Left renal cortex interstitium (tissue), 4 donors: ENCODE results near the gene SBF2. TPM values are rescaled to one million over a fixed set of nuclear protein-coding genes. Genes with fewer than 3 reads are reported as not detected.

Experiments
- DNase-seq, 4 donors: peaks; one replicate each; pipeline ENCODE4 v3.0.0-alpha.2; 2013; ENCODE audit warnings: low read depth in 4 of 4, low spot score in 2 of 4, missing footprints in 1 of 4
- polyA plus RNA-seq, 4 donors: library from polyadenylated mRNA; unstranded; fragments of 120-200 nt; gene quantifications; one replicate each; pipeline ENCODE4 v1.2.1, GENCODE V29; 2013; ENCODE audit not compliant: insufficient read length in 4 of 4

SBF2 gene
- polyA plus RNA-seq, 4 donors, result 41.7 to 58.7 (median 52.8) TPM

DNA sequence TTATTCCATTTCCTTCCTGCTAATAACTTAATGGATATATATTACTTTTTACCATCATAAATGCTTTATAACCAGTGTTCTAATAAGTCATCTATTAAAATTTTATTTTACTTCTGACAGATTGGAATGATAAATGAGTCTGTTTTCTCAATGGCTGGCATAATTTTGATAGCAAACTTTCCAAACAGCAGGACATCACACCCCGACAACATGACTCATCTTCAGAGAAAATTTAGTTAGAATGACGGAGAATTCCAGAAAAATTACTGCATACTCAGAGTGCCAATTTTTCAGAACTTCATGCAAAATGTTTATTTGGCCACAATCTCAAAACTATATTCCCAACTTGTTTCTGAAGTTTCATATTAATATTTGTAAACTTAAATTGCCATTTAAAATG is 455.8 kb downstream of the SBF2 start:
- DNase-seq, result no peak

DNA sequence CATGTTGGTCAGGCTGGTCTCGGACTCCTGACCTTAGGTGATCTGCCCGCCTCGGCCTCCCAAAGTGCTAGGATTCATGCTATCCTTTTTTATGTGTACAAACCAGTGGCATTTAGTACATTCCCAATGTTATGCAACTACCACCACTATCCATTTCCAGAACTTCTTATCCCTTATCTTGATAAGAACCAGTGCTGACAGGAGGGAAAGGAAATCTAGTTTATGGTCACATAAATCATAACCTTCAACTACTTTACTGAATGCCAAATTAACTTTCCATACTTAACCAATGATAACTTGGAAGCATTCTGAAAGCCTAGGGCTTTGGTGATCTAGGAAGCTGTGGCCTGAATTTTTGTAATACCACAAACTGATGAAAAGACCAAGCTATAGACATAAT is 459.7 kb downstream of the SBF2 start:
- no peak for DNase-seq

DNA sequence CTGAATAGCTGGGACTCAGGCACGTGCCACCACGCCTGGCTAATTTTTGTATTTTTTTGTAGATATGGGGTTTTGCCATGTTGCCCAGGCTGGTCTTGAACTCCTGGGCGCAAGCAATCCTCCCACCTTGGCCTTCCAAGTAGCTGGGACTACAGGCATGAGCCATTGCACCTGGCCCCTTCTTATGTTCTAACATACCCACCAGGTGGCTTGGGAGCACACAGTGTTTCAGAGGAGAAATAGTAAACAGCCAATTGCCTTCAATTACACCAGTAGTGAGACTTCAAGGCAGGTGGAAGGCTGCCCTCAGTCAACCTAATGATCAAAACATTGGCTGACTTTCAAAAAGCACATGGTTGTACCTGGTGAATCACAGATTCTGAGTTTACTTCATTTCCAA is 462.9 kb downstream of the SBF2 start:
- no peak for DNase-seq

DNA sequence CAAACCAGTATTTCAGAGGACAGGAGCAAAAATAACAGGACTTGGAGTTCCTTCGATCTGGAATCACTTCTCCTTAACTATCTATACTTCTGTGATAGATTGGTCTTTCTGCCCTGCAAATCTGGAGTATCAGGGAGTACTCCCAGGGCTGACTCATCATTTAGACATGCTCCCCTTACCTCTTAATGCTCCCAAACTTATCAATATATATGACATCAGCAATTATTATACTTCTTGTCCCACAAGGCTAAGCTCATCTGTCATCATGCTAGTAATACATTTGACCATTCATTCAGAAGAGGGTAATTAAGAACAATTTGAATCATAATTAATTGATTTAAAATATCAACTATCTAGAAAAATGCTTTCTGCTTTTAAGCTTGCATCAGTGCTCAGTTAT is 466.3 kb downstream of the SBF2 start:
- no peak for DNase-seq

DNA sequence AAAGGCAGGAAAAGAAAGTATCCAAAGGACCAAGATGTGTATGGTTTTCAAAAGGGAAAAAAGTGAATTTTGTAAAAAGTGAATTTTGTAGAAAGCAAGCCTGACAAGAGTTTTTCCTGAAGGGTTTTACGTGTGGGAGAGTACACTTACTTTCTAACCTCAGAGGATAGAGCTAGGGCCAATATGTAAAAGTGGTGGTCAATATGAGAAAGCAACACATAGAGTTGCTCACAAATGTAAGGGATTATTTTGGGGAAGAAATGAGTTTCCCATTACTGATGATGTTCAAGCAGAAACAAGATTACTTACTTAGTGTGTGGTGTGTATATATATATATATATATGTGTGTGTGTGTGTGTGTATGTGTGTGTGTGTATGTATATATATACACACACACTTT is 467.6 kb downstream of the SBF2 start:
- no peak for DNase-seq

DNA sequence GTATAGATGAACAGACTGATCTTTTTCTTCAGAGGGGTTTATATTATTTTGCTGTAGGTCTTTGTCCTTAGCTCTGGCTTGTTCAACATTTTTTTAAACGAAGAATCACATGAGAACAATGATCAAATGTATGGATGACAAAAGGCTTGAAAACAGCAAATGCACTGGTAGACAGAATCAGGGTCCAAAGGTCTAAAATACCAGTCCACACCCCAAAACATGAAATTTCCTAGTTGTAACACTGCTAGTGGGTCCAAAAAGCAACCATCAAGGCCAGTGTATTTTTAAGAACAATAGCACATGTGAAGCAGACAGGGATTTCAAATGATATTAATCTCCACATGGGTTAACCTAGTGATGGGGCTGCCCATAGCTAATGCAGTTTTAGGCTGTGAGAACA is 468.1 kb downstream of the SBF2 start:
- no peak for DNase-seq

DNA sequence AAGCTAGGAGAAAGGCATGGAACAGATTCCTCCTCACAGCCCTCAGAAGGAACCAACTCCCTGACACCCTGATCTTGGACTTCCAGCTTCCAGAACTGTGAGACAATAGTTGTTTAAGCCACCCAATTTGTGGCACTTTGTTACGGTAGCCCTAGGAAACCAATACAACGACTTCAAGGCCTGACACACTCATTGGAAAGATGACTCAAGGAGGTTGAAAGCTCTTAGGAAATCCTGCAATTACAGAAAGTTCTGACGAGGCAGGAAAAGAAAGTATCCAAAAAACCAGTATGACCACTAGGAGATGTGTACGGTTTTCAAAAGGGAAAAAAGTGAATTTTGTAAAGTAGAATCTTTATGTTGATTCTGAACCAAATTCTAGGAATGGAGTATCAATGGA is 468.7 kb downstream of the SBF2 start:
- no peak for DNase-seq

DNA sequence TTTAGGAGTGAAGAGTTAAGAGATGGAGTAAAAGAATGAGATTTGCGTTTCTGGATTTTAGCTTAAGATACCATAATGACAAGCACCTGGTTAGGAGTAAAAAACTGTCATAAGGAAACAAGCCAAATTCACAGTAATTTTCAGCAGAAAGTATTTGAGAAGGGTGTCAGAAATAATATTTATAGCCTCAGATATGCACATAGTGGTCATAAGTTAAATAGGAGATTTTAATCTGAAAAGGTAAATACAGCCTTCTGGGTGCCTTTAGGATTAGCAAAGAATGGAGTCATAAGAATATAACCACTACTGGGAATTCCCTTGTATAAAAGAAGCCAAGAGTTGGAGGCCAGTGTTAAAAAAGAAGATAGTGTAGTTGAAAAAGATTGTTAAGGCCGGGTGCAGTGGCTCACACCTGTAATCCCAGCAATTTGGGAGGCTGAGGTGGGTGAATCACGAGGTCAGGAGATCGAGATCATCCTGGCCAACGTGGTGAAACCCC is 470.1 kb downstream of the SBF2 start:
- no peak for DNase-seq

DNA sequence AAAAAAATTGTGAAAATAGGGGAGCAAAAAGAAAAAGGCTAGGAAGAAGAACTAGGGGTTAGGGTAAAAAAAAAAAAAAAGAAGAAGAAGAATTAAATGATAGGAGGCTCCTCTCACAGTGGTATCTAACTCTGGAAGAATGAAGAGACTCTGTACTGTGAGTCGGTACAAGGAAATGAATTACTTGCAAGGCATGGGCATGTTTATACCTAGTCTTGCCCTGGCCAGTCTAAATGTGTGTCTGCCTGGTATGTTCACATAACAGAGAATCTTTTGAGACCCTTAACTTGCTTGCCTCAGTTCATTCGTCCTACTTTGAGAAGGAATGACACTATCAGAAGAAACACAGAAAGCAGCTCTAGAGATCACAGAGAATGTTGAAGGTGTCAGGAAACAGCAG is 470.6 kb downstream of the SBF2 start:
- no peak for DNase-seq

DNA sequence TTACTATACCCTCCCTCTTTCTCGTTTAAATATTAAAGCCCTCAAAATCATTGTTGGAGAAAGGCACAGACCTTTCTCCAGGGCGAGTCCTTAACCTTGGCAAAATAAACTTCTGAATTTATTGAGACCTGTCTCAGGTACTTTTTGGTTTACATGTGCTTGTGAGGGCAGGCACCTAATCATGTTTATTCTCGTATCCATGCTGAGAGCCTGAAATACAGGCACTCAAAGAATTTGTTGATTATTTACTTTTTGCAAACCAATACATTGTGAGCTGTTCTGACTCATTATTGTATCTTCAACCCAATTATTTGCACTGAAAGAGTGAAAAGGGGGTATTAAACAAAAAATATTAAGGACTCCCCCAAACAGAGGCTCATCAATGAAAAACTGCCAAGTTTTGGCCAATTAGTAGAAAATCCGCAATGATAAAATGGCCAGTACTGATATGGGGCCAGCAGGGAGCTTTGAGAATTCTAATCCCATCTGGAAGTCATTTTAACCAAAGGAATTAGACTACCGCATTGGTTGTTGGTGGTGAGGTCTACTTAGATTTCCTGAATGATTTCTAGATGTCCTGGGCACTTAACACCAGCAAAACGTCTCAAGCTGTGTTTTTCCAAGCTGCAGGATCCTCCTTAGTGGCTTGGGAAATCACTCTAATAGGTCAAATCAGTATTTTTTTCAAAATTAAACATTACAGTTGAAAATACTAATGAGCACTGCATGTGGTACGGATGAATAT is 472.8 kb downstream of the SBF2 start:
- no peak for DNase-seq

DNA sequence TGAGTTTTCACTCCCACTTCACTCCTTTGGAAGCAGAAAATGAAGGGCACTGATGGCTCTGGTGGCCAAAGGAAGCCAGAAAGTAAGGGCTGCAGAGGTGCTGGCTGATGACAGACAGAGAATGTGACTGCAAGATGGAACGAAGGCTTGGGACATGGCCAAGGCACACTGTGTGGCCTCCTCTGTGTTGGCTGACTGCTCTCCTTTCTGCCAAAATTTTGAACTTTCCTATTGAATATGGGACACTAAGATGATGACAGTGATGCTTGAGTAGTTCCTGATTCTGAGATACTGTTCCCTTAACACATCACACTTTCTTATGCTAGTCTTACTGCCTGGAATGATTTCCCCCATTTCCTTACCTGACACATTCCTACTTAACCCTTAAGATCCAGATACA is 473.8 kb downstream of the SBF2 start:
- DNase-seq, result no peak

DNA sequence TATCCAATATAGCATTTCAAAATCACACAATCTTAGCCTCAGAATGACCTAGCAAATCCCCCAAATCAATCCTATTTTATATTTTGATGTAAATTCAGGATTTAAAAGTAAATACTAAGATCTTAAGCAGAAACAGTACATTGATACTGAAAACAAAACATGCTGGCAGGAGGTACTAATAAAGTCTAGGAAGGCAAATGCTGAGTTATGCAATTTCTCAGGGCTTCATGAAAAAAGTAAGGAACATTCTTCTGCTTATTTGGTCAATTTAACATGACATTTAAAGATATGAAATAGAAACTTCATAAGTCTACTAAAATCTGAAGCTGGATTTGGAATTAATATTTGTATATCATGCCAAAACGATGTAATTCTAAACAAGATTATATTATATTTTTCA is 476.8 kb downstream of the SBF2 start:
- no peak for DNase-seq

DNA sequence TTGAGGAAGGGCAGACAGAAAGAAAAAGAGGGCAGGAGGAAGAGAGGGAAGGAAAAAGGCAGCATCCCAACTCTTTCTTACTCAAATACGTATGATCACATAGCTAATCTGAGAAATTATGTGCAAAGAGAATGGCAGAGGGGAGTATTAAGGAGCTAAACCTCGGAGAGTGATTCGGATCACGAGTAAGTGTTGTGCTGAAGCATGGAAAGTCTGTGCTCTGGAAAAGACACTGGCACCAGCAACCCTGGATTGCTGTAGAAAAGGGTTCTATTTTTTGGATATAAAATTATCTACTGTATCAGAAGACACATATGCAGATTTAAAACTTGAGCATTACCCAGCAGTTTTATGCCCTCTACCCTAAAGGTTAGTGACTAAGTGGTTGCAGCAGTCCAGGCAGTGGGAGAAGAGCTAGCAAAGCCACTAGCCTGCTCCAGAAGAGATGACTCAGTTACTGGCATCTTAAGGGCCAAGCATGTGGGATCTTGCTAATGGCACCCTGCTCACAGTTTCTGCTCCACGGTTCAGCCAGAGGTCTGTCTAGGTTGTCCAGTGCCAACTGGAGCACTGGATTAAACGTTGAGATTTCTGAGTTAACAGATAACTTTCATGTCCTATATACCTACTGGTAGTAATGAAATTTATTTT is 478.4 kb downstream of the SBF2 start:
- DNase-seq, result no peak

DNA sequence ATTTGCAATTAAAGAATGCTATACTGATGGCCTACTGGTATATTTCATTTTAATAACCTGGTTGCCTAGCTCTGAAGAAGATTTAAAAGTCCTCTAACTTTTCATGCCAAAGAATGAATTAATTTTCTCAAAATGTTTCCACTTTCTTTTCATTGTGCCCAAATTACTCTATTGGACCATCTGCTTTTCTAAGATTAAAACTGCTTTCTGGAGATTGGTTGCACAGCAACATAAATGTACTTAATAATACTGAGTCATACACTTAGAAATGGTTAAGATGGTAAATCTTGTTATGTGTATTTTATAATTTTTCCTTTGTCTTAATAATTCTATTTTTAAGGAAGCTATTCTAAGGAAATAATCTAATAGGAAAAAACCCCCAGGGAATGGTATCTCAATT is 479.9 kb downstream of the SBF2 start:
- DNase-seq, result no peak

DNA sequence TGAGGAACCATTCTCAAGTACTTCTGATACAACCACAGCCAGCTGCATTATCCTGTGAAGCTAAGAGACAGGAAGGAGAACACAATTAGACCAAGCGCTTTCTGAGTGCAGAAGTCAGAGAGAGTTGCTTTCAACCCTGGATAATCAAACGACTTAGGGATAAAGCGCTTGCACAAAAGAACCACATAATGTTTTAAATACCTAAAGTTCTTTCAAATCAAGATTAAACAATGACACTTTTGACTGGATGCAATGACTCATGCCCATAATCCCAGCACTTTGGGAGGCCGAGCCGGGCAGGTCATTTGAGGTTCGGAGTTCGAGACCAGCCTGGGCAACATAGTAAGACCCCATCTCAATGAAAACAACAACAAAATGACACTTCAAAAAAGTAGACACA is 485.1 kb downstream of the SBF2 start:
- no peak for DNase-seq

DNA sequence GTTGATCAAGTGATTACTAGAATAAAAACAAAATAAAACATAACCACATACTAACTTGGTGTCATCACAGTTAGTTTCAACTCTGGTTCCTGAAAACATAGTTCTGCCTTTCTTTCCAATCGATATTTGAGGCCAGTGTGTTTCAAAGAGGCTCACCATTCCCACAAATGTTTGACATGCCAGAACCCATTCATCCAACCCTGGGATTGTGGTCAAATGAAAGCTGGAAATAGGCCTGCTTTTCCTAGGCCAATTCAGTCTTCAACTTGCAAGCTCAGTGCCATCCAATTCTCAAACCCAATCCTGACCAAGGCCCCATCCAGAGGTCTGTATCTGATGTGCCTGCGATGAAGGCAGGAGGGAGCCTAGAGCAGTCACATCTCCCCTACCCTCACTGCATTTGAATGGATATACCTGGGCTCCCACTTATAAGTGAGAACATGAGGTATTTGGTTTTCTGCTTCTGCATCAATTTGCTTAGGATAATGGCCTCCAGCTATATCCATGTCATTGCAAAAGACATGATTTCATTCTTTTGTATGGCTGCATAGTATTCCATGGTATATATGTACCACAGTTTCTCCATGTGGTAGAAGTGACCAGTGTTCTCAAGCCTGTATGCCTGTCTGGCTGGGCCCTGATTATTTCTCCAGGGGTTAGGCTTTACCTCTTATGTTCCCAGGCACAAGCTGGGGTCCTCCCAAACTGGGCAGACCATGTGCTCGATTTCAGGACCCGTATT is 486.9 kb downstream of the SBF2 start:
- no peak for DNase-seq

DNA sequence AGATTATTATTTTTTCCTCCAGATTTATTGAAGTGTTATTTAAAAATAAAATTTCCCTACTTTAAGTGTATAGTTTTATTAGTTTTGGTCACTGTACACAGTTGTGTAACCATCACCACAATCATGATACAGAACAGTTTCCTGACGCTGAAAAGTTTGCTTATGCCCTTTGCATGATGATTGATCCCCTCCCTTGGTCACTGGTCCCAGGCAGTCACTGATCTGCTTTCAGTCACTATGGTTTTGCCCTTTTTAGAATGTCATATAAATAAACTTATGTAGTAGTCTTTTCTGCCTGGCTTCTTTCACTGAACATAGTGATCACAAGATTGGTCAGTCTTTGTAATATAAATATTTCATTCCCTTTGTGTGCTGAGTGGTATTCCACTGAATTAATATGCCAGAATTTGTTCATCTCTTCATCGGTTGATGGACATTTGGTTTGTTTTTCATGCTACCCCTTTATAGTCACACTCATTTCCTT is 489.6 kb downstream of the SBF2 start:
- no peak for DNase-seq

DNA sequence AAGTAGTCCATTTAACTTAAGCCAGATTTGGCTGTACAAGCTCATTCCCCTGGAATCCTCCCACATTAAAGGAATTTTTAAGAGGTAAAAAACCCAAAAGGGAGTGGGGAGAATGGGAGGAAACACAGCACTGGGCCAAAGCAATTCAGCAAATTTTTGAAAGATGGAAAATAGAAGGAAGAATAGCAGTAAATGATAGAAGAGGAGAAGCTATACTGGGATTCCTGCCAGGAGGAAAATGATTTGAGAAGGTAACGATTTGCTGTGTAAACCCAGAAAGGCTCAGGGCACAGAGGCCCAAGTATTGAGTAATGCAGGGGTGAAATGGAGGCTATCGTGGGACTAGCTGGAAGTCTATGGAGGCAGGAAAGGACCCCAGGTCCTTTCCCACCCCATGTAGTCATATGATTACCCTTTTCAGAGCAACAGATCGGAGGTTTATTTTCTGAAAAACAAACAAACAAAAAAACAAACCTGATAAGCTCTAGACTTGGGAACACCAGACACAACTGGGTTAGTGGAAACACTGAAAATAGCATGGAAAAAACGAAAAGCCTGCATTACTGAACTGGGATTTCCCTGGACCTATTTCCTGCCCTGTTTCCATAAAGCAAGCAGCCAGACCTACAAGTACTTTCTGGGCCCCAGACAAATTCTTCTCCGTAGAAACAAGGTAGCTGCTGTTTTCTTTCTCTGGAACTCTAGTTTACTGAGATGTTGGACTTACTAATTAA is 490.2 kb downstream of the SBF2 start:
- no peak for DNase-seq

DNA sequence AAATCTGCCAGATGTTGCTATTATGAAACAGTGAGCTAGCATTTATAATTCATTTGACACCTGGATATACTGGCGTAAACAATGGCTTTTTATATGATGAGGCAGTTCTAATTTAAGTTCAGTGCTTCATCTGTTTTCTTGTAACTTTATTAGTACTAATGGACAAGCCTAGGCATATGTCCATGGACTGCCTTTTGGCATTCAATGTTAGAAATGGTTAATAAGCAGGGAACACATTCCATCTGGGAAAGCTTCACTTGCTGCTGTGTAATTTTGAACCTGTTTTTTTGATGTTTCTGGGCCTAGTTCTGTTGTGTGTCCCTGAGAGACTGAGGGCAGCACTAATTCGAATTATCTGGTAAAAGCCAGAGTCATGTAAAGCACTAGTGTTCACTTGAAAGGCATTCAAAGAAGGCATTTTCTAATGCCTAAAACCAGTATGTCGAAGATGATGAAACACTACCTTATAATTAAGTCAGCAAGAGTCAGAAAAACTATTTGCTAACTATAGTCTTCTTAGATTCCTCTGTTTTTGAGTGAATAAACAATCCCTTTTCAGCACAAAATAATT is 491.6 kb downstream of the SBF2 start:
- no peak for DNase-seq

DNA sequence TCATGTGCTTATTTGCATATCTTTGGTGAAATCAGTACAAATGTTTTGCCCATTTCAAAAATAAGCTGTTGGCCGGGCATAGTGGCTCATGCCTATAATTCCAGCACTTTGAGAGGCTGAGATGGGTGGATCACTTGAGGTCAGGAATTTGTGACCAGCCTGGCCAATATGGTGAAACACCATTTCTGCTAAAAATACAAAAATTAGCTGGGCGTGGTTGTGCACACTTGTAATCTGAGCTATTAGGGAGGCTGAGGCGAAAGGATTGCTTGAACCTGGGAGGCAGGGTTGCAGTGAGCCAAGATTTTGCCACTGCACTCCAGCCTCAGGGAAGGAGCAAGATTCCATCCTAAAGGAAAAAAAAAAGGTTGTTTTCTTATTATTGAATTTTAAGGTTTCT is 494.1 kb downstream of the SBF2 start:
- DNase-seq, result no peak

DNA sequence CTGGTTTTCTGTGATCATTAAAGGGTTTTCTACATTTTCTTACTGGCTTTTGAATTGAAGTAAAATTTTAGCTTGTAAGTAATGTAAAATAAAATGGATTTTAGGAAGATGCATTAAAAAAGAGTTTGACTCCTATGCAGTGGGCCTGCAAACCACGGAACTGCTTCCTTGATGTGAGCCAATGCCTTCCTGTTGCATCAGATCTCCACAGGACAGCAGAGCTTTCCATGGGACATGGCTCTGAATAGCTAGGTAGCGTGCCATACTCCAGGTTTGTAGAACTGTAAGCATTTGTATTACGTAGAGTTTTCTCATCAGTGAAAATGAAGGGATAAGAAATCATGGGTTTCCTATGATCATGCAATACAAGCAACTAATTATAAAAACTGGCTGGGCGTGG is 496.7 kb downstream of the SBF2 start:
- DNase-seq, result no peak
